Prostate gland (tissue), 2 donors: ENCODE data around the gene NARS2.

Source experiments
- CTCF ChIP-seq, 4 experiments: fragments of 200-600 bp in 2 of 4; fragments of 450-650 bp in 2 of 4; sonication (generic) in 2 of 4; IDR thresholded peaks; 1 replicate in 3 of 4; 2 replicates in 1 of 4; pipeline ENCODE4 v1.5.1; 2016 to 2019; ENCODE audit warnings: antibody characterized with exemption in 4 of 4, mild to moderate bottlenecking in 2 of 4, moderate library complexity in 2 of 4
- POLR2A ChIP-seq: fragments of 450-650 bp; IDR thresholded peaks from one replicate; pipeline ENCODE4 v1.6.1; 2016; ENCODE audit warnings: antibody characterized with exemption, mild to moderate bottlenecking

- TF ChIP-seq CTCF (IDR thresholded peaks at IDR 0.05) (no peak), POLR2A (no peak)
Observed at GRCh38 chr11:78520230-78520629, 54.4 kb downstream of the NARS2 start.
